HEK293 (cell line): ENCODE measurements around the gene S100A13.

Experiments
- CTCF ChIP-seq: fragments of 450-650 bp; formaldehyde crosslinking; IDR thresholded peaks from 2 replicates; pipeline ENCODE4 v1.5.1; 2016; ENCODE audit warnings: missing biosample characterization, missing genetic modification characterization
- GFI1B ChIP-seq: fragments of 450-650 bp; formaldehyde crosslinking; IDR thresholded peaks from 2 replicates; pipeline ENCODE4 v1.5.1; 2016; ENCODE audit warnings: missing biosample characterization, missing genetic modification characterization
- HOXC10 ChIP-seq: sonication (generic); formaldehyde crosslinking; IDR thresholded peaks from 2 replicates; pipeline ENCODE4 v1.8.1; 2023; ENCODE audit warnings: mild to moderate bottlenecking, missing genetic modification reagents
- REST ChIP-seq: fragments of 450-650 bp; formaldehyde crosslinking; IDR thresholded peaks from 2 replicates; pipeline ENCODE4 v1.5.1; 2016; ENCODE audit warnings: missing biosample characterization, missing genetic modification characterization
- TRIM28 ChIP-seq: IDR thresholded peaks from 2 replicates; pipeline ENCODE4 v1.6.1; 2011; ENCODE audit warnings: low read length, control low read depth, borderline replicate concordance
- ZNF221 ChIP-seq: fragments of 450-650 bp; formaldehyde crosslinking; IDR thresholded peaks from 2 replicates; pipeline ENCODE4 v1.5.1; 2017; ENCODE audit warnings: missing biosample characterization, missing genetic modification characterization, borderline replicate concordance
- ZNF223 ChIP-seq: fragments of 450-650 bp; formaldehyde crosslinking; IDR thresholded peaks from 2 replicates; pipeline ENCODE4 v1.5.1; 2016; ENCODE audit warnings: missing biosample characterization, missing genetic modification characterization
- ZNF398 ChIP-seq: fragments of 450-650 bp; formaldehyde crosslinking; IDR thresholded peaks from 2 replicates; pipeline ENCODE4 v1.5.1; 2017; ENCODE audit warnings: missing biosample characterization, missing genetic modification characterization
- ZNF629 ChIP-seq: fragments of 450-650 bp; formaldehyde crosslinking; IDR thresholded peaks from 2 replicates; pipeline ENCODE4 v1.5.1; 2017; ENCODE audit warnings: missing biosample characterization, missing genetic modification characterization
- TF ChIP-seq, protein P1 (sequence below): fragments of 450-650 bp; formaldehyde crosslinking; IDR thresholded peaks from 2 replicates; pipeline ENCODE4 v1.5.1; 2016; ENCODE audit warnings: missing biosample characterization, missing genetic modification characterization
- TF ChIP-seq, protein P2 (sequence below): fragments of 450-650 bp; formaldehyde crosslinking; IDR thresholded peaks from 2 replicates; pipeline ENCODE4 v1.5.1; 2016; ENCODE audit warnings: missing biosample characterization, missing genetic modification characterization
- TF ChIP-seq, protein P3 (sequence below): fragments of 450-650 bp; IDR thresholded peaks from 2 replicates; pipeline ENCODE4 v1.5.1; 2018; ENCODE audit warnings: missing biosample characterization, mild to moderate bottlenecking, missing genetic modification characterization
- TF ChIP-seq, protein P4 (sequence below): fragments of 450-650 bp; formaldehyde crosslinking; IDR thresholded peaks from 2 replicates; pipeline ENCODE4 v1.5.1; 2016; ENCODE audit warnings: missing biosample characterization, missing genetic modification characterization

GRCh38 chr1:153629343-153629665 lies 2.0 kb upstream of the S100A13 start:
- TF ChIP-seq CTCF (tag by site-specific recombination), result no peak
- TF ChIP-seq GFI1B (tag by site-specific recombination), result no peak
- no peak for TF ChIP-seq TRIM28
- TF ChIP-seq ZNF629, result no peak
- TF ChIP-seq ZNF398, result no peak
- TF ChIP-seq, protein P1, sequence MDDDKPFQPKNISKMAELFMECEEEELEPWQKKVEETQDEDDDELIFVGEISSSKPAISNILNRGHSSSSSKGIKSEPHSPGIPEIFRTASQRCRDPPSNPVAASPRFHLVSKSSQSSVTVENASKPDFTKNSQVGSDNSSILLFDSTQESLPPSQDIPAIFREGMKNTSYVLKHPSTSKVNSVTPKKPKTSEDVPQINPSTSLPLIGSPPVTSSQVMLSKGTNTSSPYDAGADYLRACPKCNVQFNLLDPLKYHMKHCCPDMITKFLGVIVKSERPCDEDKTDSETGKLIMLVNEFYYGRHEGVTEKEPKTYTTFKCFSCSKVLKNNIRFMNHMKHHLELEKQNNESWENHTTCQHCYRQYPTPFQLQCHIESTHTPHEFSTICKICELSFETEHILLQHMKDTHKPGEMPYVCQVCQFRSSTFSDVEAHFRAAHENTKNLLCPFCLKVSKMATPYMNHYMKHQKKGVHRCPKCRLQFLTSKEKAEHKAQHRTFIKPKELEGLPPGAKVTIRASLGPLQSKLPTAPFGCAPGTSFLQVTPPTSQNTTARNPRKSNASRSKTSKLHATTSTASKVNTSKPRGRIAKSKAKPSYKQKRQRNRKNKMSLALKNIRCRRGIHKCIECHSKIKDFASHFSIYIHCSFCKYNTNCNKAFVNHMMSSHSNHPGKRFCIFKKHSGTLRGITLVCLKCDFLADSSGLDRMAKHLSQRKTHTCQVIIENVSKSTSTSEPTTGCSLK, result no peak
- TF ChIP-seq REST, result no peak
- no peak for TF ChIP-seq ZNF221 (tag by site-specific recombination)
- TF ChIP-seq, protein P2, sequence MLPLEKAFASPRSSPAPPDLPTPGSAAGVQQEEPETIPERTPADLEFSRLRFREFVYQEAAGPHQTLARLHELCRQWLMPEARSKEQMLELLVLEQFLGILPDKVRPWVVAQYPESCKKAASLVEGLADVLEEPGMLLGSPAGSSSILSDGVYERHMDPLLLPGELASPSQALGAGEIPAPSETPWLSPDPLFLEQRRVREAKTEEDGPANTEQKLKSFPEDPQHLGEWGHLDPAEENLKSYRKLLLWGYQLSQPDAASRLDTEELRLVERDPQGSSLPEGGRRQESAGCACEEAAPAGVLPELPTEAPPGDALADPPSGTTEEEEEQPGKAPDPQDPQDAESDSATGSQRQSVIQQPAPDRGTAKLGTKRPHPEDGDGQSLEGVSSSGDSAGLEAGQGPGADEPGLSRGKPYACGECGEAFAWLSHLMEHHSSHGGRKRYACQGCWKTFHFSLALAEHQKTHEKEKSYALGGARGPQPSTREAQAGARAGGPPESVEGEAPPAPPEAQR (tag by site-specific recombination), result no peak
- no peak for TF ChIP-seq HOXC10
- TF ChIP-seq ZNF223, result no peak
- TF ChIP-seq, protein P3, sequence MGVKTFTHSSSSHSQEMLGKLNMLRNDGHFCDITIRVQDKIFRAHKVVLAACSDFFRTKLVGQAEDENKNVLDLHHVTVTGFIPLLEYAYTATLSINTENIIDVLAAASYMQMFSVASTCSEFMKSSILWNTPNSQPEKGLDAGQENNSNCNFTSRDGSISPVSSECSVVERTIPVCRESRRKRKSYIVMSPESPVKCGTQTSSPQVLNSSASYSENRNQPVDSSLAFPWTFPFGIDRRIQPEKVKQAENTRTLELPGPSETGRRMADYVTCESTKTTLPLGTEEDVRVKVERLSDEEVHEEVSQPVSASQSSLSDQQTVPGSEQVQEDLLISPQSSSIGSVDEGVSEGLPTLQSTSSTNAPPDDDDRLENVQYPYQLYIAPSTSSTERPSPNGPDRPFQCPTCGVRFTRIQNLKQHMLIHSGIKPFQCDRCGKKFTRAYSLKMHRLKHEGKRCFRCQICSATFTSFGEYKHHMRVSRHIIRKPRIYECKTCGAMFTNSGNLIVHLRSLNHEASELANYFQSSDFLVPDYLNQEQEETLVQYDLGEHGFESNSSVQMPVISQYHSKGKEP (tag by site-specific recombination), result no peak
- TF ChIP-seq, protein P4, sequence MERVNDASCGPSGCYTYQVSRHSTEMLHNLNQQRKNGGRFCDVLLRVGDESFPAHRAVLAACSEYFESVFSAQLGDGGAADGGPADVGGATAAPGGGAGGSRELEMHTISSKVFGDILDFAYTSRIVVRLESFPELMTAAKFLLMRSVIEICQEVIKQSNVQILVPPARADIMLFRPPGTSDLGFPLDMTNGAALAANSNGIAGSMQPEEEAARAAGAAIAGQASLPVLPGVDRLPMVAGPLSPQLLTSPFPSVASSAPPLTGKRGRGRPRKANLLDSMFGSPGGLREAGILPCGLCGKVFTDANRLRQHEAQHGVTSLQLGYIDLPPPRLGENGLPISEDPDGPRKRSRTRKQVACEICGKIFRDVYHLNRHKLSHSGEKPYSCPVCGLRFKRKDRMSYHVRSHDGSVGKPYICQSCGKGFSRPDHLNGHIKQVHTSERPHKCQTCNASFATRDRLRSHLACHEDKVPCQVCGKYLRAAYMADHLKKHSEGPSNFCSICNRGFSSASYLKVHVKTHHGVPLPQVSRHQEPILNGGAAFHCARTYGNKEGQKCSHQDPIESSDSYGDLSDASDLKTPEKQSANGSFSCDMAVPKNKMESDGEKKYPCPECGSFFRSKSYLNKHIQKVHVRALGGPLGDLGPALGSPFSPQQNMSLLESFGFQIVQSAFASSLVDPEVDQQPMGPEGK (tag by site-specific recombination), result no peak
